ENCODE results near the gene PHYHIPL. TPM values are rescaled to one million over a fixed set of nuclear protein-coding genes. Genes with fewer than 3 reads are reported as not detected.
"Not testable (repeated sequence)": the region's sequence is repeated elsewhere in the genome, so short reads cannot be mapped to it uniquely, and the experiment has no call there.

The PHYHIPL gene
- total RNA-seq, 1 experiment from 2014 or later: not detected

DNA sequence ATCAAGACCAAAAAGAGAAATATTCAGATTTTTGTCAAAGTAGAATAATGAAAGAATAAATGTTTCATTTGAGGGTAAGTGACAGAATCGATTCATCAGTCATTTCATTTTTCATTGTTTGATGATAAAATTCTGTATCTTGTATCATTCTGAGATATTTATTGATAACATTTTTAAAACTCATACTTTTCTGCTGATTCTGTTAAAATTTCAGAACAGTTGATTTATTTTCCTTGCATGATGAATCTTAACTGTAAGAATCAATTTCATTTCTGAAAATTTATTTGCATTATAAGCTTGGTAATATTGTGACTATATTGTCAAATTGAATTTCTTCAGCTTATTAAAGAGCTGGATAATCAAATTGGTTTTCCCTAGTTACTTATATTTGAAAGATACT, 13.9 kb downstream of the PHYHIPL start:
- DNase-seq (ENCODE audit: low spot score): no peak

DNA sequence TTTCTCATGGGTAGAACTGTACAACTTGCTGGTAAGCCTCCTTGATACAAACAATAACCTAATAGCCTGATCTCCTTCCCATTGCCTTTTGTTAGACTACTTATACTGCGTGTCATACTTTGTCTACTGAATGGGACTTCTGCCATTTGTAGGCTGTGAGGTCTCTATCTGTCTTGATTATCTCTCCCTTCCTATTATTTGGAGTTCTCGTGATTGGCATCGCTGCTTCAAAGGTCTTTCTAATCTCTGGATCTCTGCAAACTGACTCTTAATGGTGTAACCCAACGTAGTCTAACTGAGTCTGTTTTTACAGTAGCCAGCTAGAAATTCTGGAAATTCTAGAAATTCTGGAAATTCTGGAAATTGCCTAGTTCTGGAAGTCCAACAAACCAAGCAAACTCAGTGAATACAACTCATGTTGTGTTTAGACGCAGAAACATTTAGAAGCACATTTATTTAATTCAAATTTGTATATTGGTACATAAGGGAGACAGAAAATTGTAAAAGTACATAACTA, 29.8 kb downstream of the PHYHIPL start:
- DNase-seq (ENCODE audit: low spot score): no peak

DNA sequence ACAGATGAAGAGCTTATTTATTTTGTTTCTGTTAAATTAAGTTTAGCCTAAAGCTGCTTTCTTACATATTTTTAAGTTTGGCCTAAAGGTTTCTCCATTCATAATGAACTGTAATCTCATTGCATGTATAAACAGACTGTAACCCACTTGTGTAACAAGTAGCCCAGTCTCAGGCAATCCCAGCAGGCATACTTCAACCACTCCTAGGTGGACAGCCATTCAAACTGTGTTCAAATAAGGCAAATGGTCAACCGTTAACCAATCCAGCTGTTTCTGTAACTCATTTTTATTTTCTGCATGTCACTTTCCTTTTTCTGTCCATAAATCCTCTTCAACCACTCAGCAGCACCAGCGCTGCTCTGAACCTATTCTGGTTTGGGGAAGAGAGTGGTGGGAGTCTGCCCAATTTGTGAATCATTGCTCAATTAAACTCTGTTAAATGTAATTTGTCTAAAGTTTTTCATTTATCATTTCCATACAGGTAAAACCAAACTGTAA, 35.9 kb downstream of the PHYHIPL start:
- DNase-seq (ENCODE audit: low spot score): no peak

DNA sequence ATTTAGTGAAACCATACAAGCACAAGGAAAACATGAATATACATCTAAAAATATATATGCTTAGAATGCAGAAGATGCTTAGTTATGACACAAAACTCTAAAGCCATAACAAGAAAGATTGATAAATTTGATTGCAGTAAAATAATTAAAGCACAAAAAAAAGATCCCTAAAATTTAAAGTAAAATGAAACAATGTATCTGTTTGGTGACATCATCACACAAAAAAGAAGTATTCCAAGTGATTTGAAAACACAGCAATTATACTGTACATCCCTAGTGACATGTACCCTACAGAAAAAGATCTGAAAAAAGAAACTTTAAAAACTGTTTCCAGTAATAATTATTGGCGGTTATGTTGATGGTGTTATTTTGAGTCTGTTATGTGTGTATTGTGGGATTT, 37.7 kb downstream of the PHYHIPL start:
- no peak for DNase-seq (ENCODE audit: low spot score)

DNA sequence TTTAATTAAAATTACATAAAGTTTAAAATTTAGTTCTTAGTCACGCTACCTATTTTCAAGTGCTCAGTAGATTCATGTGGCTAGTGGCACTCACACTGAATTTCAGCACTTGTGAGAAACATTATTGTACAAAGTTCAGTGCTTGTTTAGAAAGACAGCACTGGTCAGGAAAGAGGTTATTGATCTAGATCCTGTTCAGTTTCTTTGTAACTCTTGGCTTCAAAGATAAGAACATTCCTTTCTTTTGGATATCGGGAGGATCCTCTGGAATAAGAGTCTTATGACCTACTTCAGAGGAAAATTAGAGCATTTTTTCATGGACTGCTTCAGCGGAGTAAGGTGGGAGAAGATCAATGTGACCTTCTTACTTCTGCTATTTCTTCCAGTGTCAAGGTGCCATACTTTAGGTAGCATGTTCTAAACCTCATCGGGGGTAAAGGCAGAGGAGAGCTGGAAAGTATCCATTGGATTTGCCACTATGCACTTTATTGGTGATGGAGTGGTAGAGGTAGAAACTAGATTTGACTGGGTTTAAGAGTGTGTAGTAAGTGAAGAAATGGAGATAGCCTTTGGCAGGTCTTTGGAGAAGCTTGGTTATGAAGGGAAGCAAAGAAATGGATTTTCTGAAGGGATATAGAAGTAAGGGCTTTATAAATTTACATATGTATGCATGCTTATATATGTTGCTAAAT, 39.9 kb downstream of the PHYHIPL start:
- DNase-seq (ENCODE audit: low spot score): no peak

DNA sequence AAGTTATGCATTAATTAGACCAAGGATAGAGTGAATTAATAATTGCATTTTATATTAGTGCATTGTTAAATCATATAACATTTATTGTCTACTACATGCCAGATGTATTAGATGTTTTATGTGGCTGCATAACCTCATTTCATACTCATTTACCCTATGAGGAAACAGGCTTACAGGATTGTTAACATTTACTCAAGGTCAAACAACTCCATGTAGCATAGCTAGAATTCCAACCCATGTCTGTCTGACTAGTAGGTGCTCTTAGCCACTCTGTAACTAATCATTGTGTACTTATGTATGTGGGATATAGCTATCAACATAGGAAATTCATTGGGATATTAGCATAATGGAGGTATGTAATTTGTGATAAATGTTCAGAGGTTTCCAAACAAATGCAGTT, 46.3 kb downstream of the PHYHIPL start:
- DNase-seq (ENCODE audit: low spot score): no peak

DNA sequence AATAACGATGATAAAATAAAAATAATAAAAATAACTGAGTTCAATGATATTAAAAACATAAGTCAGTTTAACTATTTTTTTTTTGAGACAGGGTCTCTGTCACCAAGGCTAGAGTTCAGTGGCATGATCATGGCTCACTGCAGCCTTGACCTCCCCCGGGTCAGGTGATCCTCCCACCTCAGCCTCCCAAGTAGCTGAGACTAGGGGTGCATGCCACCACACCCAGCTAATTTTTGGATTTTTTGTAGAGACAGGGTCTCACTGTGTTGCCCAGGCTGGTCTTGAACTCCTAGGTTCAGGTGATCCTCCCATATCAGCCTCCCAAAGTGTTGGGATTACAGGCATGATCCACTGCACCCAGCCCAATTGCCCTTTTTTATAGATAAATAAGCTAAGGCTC, 47.2 kb downstream of the PHYHIPL start:
- not testable (repeated sequence) for DNase-seq (ENCODE audit: low spot score)

DNA sequence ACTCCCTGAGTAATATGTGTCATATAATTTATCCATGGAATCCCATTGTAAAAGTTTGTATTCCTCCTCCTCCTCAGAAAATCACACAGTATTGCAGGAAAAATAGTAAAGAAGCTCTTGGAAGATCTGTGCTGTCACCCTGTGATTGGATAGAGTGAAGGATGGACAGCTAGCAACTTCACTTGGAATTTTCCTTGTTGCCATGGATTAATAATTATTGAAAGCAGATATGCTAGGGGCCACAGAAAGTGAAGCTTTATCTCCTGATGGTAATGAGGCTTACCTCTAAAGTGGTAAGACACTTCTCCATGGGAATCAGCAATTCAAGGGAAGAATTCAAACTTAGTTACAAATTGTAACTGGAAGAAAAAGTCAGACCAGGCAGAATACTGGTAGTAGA, 48.8 kb downstream of the PHYHIPL start:
- DNase-seq (ENCODE audit: low spot score): no peak

DNA sequence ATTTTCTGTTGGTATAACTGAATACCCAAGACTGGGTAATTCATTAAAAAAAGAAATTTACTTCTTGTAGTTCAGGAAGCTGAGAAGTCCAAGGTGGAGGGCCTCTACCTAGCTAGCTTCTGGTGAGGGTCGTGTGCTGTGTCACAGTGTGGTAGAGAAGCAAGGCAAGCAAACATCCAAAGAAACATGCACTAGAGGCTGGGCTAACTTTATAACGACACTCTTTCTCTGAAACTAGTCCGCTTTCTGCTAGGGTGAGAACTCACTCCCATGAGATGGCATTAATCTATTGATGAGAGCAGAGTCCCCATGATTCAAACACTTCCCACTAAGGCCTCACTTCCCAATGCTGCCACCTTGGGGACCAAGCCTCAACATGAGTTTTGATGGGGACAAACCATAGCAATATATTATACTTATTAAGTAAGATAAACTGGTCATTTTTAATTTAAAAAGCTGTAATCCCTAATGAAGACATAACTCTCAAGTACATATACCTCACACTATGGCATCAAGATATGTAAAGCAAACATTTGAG, 50.8 kb downstream of the PHYHIPL start:
- no peak for DNase-seq (ENCODE audit: low spot score)

DNA sequence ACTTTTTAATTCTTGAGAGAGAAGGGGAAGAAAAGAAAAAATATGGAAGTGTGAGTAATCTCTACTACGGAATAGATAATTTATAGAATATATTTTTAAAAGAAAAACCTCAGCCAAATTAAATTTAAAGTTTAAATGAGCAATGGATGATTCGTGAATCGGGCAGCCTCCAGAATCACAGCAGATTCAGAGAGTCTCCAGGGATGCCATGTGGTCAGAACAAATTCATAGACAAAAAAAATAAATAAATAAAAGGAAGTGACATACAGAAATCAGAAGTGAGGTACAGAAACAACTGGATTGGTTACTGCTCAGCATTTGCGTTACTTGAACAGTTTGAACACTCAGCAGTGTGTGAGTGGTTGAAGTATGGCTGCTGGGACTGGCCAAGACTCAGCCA, 53.0 kb downstream of the PHYHIPL start:
- DNase-seq (ENCODE audit: low spot score): no peak

DNA sequence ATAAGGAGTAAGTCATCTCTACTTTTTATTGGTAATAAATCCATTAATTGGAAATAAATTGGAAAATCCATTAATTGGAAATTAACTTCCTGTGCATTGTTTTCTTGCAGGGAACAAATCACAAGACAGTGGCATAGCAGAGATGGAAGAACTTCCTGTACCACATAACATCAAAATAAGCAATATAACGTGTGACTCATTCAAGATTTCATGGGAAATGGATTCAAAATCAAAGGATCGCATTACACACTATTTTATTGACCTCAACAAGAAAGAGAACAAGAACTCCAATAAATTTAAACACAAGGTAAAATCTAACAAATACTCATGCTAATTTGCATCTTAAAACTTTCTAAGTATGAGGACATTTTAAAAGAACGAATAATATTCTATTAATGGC, 57.8 kb downstream of the PHYHIPL start:
- DNase-seq (ENCODE audit: low spot score): no peak

DNA sequence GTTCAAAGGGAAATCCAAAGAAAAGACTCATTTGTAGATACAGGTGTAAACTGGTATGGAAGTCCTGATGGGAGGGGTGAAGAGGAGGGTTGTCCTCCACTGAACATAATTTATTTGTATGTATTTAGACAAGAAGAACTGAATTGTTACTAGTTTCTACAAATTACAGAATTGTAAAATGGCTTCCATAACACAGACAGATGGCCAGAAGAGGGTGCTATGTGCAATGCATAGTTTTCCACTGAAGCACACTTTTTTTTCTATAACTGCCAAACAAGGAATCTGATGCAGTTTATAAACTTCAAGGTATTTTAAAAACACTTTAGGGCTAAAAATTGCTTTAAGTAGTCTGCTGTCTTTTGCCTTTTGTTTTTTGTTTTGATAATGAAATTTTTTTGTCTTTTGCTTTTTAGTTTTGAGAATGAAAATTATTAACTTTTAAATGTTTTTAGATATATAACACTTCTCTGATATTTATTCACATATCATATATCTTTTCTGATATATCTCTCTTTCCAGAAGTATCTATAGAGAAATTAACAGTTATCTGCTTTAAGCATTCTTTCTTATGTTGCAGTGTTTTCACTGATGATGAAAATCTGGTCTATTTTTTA, 58.5 kb downstream of the PHYHIPL start:
- peak; percentile 32 for DNase-seq (ENCODE audit: low spot score)

DNA sequence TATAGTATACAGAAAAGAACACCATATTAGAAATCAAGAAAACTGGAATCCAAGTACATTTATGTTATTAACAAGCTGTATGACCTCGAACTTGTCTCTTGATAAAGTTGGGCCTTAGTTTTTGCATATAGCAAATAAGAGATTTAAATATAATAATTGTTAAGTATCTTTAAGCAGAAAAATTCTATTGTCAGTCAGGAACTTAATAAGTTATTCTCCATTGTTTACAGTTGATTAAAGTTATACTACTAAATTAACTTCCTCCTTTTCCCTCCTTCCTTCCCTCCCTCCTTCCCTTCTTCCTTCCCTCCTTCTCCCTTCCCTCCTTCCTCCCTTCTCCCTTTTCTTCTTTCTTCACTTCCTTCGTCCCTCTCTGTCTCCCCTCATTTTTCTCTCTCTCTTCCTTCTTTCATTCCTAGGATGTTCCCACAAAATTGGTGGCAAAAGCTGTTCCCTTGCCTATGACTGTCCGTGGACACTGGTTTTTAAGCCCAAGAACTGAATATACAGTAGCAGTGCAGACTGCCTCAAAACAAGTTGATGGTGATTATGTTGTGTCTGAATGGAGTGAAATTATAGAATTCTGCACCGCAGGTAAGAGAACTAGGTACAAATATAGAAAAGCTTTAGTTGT, 59.7 kb downstream of the PHYHIPL start:
- DNase-seq (ENCODE audit: low spot score): no peak

DNA sequence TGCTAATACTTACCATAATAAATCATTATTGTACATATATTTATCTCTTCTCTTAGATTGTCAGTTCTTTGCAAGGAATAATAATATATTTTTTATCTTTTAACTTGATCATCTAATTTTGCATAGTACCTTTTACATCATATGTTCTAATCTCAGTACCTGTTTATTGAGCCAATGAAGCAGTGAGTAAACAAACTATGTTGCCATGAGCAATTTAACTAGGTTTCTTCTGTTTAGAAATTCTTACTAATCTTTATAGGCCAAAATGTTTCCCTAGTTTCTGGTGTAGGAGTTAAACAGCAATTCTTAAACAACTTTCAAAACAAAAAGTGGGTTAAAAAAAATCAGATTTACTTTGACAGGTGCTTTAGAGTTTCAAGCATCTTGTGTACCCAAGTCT, 61.3 kb downstream of the PHYHIPL start:
- no peak for DNase-seq (ENCODE audit: low spot score)

DNA sequence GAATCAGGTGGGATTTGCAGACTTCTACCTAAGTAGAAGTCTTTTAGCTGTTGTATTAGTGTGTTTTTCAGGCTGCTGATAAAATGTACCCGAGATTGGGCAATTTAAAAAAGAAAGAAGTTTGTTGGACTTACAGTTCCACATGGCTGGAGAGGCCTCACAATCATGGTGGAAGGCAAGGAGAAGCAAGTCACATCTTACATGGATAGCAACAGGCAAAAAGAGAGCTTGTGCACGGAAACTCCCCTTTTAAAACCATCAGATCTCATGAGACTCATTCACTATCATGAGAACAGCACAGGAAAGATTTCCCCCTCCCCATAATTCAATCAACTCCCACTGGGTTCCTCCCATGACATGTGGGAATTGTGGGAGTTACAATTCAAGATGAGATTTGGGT, 62.7 kb downstream of the PHYHIPL start:
- DNase-seq (ENCODE audit: low spot score): not testable (repeated sequence)

DNA sequence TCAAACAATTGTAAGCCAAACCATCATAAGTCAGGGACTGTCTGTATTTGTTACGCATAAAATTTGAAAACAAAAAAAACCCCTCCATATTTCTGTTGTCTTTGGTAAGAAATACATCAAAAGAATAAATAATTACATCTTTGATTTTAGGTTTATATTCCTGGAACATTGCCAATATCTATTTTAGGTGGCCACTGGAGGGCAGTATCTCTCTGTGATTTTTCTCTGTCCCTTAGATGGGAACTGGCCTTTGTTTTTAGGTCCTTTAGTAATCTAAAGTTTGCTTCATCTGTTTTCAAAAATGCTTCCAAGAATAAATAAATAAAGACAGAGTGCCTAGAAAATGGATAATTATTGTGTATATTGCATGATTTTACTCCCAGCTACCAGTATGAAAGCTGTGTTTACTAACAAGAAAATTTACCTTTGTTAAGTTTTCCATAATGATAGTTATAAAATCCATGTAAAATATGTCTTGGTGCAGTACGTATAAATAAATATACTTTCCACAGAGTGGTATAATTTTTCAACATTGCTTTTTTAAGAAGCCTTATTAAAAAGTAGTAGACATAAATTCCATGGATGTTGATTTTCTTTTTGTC, 64.2 kb downstream of the PHYHIPL start:
- DNase-seq (ENCODE audit: low spot score): peak; percentile 44

DNA sequence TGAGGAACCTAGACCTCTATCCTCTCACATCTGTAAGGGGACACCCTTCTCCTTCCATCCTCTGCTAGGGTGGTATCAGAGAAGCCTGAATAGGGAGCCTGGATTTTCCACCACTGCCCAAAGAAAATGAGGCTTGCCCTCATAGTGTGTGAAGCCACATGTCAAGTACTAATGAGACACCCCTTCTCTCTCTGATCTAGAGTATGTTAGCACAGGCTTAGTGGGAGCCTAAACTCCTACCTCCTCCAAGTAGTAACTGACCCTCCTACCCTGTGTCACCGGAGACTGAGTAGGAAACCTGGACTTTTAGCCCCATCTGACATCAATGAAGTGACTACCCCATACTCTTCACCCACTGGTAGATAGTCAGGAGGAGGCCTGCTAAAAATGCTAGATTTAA, 65.6 kb downstream of the PHYHIPL start:
- DNase-seq (ENCODE audit: low spot score): no peak

DNA sequence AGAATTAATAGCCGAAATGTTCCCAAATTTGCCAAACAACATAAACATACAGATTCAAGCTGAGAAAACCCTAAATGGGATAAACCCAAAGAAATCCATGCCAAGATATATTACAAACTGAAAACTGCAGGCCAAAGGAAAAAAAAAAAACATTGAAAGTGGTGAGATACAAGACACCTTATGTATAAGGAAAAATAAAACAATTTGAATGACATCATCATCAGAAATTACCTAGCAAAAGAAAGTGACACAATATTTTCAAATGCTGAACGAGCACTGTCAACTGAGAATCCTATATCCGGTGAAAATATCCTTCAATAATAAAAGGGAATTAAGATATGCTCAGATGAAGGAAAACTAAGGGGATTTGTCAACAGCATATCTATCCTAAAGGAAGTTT, 66.5 kb downstream of the PHYHIPL start:
- no peak for DNase-seq (ENCODE audit: low spot score)

DNA sequence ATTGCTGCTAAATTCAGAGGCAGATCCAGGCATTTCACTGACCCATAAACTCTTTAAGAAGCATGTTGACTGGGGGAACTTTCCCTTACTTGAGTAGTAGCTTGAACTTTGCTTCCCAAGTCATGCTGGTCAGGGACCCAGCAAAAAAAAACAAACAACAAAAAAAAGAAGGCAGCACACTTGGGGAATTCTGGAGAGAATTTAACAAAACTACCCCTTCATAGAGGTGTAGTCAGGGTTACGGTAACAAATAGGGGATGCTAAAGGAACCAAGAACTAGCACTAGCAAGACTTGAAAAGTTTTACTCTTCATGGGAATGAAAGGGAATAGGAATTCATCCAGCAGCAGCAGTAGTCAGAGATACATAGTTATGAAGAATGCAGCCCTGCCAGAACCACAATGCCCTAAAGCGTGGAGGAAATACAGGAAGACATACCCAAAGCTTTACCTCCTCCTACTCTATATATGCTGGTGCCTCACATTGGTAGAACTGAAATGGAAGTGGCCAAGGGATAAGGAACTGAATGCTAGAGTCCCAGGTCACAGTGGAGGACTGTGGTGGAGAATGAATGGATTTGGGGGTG, 67.3 kb downstream of the PHYHIPL start:
- DNase-seq (ENCODE audit: low spot score): no peak

DNA sequence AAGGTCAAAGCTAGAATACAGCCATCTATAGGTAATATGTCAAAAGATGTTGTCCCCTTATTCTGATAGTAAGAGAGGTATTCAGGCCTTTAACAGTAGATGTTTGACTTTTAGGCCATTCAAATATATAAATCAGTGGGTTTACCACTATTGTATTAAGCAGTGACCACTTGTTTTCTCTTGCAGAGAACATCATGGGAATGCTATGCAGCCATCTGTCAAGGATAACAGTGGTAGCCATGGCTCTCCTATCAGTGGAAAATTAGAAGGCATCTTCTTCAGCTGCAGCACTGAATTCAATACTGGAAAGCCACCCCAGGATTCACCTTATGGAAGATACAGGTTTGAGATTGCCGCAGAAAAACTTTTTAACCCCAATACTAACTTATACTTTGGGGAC, 68.4 kb downstream of the PHYHIPL start:
- DNase-seq (ENCODE audit: low spot score): no peak

DNA sequence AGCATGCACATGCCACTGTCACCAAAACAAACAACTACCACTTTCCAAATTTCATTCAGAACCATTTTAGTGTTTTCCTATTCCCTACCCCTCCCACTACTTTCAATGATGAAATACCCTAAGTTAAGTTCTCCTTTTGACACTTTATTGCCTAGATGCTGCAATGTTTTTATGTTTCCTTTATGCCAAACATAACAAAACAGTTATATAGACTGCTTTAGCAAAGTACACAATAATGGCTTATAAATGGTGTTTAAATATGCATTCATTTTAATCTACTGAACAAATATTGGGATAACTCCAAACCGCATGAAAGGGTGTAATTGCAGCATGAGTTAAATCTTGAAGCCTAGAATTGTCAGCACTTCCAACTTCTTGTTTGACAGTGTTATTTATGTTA, 69.2 kb downstream of the PHYHIPL start:
- DNase-seq (ENCODE audit: low spot score): no peak

DNA sequence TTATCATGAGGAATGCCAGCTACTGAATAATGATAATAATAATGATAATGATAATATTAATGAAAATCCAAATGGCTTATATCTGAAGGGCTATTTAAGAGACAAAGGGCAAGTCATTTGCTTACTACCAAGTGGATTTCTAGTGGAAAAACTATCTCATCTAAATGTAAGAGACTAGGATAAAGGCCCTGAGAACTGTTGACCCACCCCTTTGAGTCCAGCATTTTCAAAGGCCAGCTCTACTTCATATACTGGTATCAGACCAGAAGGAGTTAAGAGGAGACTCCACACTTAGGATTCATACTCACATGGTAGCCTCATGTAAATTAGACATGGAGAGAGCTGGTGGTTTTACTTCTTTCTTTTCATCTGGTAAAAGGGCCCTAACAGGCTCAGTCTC, 76.0 kb downstream of the PHYHIPL start:
- DNase-seq (ENCODE audit: low spot score): no peak

All from A172 (cell line).